NCI-H1048 (cell line): ENCODE data around the gene NOTO.
A peak's percentile ranks its signal among the peaks of the same experiment; 100 is the strongest.

ENCODE experiments used
- DNase-seq: peaks from one replicate; lab custom pipeline; 2025; lab: John Stamatoyannopoulos, UW

The NOTO gene

DNA sequence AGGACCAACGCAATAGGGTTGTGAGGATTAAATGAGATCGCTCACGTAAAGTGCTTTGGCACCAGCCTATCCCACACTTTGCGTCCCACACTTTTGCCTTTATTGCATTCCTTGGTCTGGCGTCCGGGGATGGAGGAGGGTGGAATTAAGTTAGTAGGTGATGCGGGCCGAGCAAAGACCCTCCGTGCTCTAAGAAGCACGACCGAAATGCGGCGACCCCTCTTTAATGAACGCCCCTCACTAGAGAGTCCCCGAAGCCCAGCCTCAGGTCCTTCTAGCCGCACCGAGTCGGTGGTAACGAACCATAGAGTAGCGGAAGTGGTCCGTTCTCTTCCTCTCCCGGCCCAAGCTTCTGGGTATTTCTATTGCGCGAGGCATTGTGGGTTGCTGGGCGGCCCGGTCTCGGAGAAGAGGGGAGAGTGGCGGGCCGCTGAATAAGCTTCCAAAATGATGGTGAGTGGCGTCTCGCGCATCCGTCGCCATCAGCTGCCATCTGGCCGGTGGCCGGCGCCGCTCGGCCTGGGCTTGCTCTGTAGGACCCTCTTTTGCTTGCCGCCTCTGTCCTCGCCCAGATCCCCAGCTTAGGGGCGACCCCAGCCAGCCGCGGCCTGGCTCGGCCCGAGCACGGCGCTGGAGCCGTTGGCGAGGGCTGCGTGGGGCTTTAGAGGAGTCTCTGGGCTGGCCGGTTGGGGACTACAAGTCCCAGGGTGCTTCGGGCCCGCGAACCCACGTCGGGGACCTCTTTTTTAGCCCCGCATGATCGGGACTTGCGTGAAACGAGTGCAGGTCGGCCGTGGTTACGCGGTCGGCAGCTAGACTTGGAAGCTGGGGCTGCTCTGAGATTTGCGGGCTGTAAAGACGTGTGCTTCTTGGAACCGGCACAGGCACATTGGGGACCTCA, 31.8 kb downstream of the NOTO start, which contains the start of gene CCT7:
Gene CCT7 (plus strand): TSS at position 377 of the 901 bp plus-strand sequence. CDS start 71 bp downstream, at position 448.
- peak; percentile 64 for DNase-seq

DNA sequence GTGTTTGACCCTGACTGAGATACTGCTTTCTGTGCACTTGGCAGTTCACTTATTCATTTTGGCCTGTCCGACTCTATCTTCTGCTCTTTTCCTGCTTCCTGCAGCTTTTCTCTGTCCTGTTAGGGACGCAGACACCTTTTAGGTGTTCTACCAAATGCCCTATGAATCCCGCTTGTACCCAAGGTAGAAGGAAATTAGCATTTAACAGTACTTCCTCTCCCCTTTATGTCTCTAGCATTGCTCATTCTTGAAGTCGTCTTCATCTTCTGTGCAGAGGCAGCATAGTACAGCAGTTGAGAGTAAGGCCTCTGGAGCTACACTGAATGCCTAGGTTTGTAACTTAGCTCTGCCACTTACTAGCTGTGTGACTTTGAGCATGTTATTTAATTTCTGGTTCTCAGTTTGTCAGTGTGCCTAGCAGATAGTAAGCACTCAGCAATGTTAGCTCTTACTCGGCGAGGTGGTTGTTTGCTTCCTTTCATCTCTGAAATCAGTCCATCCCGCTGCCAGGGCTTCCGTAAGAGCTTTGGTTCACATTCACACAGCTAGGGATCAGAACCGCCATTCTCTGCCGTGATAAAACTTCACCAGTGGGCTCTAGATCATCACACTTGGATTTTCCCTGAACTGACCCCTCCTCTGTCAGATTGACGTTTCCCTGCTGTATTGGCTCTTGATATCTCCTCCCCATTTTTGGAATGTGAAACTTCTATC, 33.1 kb downstream of the NOTO start:
- DNase-seq, result no peak

DNA sequence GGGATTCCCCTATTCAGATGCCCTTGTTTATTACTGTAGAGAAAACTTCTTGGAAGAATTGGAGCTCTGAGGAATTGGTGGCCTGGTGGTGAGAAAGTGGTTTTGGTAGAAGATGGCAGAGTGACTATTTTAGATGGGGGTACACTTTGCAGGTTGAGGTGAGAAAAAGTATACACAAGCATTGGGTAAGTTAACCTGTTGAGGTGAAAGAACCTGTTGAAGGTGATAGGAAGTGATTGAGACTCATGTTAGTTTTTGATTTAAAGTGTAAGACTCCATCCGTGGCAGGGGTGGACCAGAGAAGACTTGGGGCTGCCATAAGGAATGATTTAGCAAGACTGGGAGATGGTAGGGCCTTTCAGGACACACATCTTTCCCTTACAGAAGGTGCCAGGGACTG, 34.8 kb downstream of the NOTO start:
- DNase-seq, result no peak

DNA sequence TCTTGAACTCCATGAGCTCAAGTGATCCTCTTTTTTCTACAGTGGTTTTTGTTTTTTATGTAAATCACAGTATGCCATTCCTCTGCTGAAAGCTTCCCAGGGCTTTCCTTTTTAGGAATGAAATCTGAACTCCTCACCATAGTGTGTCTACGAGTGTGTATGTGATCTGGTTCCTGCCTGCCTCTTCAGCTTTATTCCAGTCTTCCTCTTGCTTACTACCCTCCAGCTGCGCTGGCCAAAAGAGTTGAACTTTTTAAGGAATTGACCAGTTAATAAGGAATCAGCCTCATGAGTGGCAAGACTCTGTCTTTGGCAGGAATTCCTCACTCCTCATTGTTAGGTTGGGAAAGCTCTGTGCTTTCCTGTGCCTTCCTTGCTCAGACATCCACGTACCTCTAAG, 35.8 kb downstream of the NOTO start:
- no peak for DNase-seq

DNA sequence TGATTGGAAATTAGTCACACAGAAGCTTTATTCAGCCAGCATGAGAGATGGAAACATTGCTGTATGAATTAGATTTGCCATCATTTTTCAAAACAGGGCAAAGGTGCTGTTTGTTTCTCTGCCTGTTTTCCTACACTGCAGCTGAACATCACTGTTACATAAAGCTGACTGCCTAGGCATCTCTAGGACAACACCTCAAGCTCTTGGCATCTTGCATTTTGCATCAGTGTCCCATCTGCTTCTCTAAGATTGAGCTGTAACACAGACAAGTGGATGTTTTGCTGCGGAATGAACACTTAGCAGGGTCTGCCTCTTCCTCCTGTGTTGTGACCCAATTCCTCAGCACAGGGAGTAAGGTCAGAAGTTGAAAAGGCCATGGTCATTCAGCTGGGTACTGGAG, 36.6 kb downstream of the NOTO start:
- DNase-seq, result no peak

DNA sequence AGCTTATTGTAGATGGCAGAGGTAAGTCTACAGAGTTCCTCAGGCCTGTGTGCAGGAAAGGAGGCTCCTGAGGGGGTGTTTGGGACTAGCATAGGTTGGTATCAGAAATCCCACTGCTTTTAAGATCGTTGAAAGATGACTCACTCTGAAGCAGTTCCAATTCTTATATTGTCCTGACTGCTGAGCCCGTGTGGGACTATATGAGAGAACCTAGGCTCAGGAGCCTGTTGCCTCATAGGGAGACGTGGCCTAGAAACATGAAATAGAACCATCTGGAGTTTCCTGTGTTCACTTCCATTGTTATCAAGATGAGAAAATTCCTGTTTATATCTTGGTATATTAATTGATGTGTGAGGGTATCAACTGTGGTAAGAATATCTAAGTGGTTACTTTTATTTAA, 37.4 kb downstream of the NOTO start:
- DNase-seq, result no peak

DNA sequence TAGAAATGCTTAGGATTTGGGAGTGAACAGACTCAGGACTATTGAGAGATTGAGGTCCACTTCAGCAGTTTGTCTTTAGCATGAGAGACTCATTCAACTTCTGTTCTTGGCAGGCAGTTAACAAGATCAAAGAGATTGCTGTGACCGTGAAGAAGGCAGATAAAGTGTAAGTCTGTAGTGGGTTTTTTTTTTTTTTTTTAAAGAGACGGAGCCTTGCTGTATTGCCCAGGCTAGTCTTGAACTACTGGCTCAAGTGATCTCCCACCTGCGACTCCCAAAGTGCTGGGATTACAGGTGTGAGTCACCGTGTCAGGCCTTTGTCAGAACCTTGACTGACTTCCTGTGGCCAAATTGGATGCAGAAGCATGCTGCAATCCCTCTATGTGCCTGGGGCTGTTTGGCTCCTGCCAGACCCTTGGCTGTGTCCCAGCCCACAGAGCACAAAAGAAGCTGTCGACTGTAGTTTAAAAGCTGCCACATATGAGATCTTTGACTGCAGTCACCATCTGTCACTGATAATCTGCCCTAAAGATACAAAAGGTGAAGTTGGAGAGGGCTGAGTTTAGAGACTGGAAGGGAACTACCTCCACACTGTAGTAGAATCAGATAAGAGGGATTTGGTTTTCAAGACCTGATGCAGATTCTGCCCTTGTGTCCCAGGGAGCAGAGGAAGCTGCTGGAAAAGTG, 41.7 kb downstream of the NOTO start:
- DNase-seq, result no peak

DNA sequence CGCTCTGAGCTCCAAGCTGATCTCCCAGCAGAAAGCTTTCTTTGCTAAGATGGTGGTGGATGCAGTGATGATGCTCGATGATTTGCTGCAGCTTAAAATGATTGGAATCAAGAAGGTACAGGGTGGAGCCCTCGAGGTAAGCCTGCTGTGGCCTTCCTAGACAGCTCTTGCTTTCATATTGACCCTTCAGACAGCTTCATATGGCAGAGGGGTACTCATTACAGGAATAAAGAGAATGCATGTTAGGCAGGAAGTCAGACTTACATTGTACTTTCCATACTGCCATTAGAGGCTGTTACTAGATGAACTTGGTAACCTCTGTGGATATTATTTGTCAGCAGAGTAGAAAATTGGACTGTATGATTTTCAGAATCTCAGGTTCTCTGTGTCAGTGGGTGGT, 42.2 kb downstream of the NOTO start:
- no peak for DNase-seq

DNA sequence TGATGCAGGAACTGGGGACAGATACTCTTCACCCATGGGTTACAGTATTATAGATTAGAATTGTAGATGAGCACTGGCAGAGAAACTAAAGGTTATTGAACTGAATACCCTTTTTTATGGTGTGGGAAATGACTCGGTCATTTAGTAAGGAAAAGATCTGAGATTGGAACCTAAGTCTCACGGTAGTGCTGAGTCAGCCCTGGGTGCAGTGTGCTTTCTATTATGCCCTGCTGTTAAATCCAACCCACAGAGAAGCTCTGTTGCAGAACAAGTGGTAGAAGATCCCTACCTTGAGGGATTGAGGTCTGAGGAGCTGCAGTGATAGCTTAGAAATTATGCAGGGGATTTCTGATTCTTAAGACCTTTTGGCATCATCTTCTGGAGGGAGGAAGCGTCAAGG, 44.5 kb downstream of the NOTO start:
- DNase-seq, result no peak

DNA sequence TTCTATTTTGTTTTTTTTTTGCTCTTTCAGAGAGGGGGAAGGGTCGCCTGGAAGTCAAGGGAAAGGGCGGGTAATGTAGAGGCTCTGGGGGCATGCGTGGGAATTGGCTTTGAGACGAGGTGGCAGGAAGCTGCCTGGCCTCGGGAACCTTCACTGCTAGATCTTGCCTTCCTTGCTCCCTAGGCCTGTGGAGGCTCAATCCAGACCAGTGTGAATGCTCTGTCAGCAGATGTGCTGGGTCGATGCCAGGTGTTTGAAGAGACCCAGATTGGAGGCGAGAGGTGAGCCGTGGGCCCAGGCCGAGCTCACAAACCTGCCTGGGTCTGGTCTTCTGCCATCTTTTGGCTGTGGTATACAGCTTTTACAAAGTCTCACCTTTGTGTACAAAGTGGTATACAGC, 47.3 kb downstream of the NOTO start:
- no peak for DNase-seq

DNA sequence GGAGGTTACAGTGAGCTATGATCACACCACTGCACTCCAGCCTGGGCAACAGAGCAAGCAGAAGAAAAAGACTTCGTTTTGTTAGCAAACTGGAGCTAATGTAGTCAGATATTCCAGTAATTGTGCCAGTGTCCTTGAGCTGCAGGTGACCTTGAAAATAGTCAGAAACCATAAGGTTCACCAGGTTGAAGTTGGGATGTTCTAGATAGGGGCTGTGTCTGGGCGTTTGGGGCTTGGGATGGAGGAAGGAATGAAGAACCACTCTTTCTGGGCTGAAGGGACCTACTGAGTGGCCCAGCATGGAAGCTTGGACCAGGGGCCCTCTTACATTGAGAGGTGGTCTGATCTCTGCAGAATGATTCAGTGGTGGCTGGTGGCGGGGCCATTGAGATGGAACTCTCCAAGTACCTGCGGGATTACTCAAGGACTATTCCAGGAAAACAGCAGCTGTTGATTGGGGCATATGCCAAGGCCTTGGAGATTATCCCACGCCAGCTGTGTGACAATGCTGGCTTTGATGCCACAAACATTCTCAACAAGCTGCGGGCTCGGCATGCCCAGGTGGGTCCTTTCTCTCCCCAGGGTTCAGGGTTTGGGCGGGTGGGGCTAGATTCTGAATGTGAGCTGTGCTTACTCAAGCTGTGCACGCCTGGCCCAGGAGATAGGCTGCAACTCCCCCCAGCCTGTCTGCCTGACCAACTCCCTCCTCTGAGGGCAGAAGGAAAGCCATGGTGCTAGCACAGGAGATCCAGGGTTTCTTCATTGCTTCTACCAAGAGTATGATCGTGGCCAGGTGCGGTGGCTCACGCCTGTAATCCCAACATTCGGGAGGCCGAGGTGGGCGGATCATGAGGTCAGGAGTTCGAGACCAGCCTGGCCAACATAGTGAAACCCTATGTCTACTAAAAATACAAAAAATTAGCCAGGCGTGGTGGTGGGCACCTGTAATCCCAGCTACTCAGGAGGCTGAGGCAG, 48.8 kb downstream of the NOTO start:
- no peak for DNase-seq

DNA sequence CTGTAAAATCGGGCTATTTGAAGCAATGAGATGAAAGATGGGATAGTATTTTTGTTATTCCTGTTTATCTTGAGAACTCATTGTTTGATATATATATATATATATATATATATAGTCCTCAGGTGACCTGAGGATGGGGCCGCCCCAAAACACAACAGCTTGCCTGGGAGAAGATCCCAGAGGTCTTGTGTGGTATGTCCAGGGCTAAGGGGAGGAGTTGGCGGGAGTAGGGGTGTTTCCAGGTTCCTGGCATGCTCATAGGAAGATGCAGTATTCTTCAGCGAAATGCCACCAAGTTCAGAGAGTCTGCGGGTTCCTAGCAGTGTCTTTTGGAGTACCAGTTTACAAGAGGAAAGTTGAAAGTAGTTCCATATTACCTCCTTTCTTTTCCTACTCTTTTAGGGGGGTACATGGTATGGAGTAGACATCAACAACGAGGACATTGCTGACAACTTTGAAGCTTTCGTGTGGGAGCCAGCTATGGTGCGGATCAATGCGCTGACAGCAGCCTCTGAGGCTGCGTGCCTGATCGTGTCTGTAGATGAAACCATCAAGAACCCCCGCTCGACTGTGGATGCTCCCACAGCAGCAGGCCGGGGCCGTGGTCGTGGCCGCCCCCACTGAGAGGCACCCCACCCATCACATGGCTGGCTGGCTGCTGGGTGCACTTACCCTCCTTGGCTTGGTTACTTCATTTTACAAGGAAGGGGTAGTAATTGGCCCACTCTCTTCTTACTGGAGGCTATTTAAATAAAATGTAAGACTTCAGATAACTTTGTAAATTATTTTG, 50.1 kb downstream of the NOTO start:
- no peak for DNase-seq

DNA sequence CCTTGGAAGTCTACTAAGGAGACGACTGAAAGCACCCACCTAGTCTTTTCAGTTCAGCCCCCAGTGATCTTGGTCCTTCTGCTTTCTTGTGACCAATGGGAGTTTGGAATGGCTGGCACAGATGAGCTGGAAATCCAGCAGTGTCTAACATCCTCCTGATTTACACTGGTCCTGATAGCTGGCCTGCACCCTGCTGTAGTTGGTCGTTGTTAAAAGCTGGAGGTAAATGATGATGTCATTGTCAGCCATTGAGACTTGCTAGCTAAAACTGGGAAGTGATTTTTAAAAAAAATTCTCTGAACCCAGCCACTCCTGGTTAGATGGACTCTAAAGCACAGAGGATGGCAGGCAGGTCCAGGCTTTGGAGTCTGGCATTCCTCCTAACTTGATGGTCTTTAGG, 51.0 kb downstream of the NOTO start:
- DNase-seq, result no peak

DNA sequence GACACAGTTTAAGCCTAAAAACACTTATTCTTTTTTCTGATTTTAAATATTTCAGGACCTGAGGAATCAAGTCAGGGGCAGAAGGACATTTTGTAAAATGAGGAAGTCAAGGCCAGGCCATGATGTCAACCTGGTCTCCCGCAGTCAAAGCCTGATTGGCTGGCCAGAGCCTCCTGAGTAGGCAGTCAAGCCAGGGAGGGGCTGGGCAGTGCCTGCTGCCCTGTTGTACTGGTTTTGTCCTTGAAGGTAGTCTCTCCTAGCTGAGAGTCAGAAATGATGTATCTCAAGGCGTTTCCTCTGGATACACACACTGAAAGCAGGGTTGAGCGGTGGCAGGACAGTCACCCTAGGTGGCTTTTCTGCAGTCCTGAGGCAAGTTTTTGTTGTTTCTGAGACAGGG, 51.5 kb downstream of the NOTO start:
- no peak for DNase-seq

DNA sequence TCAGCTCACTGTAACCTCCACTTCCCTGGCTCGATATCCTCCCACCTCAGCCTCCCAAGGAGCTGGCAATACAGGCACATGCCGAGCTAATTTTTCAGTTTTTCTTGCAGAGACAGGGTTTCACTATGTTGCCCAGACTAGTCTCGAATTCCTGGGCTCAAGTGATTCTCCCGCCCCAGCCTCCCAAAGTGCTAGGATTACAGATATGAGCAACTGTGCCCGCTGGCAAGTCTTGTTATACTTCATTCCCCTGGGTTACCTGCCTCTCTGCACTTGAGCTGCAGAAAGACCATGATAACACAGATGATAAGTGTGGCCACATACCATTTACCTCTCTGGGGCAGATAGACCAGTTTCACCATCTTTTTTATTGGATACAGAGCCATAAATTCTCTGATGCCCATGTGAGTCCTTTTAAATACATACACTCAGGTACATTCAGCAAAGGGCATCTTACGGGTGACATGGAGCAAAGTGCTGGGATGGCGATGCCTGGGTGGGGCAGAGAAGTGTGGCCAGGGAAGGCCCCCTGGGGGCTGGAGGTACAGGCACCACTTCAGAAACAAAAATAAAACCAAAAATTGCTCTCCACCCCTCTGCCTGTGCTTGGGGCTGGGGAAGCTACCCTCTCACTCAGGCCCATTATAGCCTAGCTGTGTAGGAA, 52.1 kb downstream of the NOTO start:
- no peak for DNase-seq

DNA sequence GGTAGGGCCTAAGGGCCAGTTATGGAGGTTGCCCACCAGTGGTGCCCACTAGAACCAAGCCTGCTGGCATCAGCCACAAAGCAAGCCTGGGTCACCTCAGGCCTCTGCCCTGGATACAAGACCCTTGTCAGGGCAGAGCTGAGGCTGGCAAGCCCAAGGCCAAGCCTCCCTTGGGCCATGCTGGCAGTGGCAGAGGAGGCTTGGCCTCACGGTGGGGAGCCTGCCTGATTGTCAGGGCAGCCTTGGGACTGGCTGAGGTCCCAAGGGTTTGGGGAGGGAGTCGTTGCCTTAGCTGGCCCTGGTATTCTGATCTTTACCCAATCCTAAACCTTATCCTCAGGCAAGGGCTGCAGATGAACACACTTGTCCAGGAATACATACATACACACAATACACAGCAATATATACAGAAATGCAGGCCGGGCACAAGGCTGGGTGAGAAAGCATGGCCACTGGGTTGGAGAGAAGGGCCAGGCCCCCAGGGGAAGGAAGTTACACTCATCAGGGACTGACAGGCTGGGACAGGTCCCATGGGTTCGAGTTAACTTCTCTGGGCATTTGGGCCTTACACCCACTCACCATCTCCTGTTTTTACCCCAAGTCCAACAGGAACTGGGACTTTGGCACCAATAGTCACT, 52.8 kb downstream of the NOTO start:
- no peak for DNase-seq

DNA sequence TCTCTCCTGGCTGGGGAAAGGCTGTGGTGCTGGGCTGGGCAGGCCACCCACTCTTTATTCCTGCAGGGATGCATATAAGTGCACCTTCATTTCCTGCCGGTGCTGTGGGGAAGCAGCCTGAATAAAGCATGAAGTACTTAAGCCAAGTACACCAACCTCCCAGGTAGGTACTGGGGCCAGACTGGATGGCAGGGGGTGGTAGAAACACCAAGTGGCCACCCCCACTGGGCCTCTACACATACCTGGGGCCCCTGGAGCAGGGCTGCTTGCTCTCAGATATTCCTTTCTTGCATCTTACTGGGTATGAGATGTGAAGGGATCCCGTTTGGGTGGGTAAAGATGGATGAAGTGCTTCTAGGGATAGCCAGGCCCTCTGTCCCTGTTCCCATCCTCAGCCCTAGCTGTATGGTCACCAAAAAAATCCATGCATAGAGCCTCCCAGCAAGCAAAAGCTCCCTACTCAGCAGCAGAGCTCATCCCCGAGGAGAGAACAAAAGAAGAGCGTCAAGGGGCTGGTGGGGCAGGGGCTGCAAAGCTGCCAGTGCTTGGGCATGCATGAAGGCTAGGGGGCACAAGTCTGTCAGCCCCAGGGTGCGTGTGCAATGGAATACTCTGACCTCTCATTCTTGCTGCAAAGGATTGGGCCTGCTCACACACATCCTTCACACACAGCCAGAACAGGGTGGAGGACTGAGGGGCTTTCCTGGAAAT, 53.7 kb downstream of the NOTO start:
- DNase-seq, result no peak

DNA sequence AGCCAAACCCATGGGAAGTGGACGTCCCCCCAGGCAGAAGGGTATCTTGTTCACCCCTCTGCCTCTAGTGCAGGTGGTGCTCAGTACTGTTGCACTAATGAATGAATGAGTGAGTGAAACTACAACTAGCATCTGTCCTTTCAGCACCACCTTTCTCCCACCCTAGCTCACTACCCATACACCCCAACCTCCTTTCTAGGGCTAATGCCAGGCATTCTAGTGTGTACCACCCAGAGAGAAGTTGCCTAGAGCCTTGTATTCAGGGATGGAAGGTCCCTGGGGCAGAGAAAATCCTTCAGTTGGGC, 54.2 kb downstream of the NOTO start:
- DNase-seq, result no peak

DNA sequence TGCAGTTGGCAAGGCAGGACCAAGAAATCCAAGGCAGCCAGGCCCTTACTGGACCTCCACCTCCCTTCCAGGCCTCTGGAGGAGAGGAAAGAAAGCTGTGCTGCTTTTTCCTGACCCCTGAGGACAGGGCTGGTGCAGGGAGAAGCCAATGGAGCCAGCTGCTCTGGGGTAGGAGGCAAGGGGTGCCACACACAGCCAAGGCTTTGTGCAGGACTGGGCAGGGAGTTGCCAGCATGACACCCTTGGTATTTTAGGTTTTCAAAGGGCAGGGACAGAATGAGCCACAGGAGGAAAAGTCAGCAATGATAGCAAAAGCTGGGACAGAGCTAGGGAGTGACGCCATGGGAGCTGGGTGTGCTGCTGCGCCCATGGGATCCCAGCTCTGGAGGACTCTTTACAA, 54.6 kb downstream of the NOTO start:
- DNase-seq, result no peak
